ENCODE data around the gene YKT6. TPM values are rescaled to one million over a fixed set of nuclear protein-coding genes. Genes with fewer than 3 reads are reported as not detected.
A peak's percentile ranks its signal among the peaks of the same experiment; 100 is the strongest.

YKT6 gene
- total and polyA plus RNA-seq, 5 experiments from 2014 or later = 31.6 to 66.7 (median 37.0) TPM

GRCh38 chr7:44236333-44236728, 35.6 kb downstream of the YKT6 start:
- Mint-ChIP-seq H3K27me3 (no peaks in the 10 kb centered on the region), H3K4me3 (no peak overlapping the region), H3K27ac (no peak overlapping the region), H3K9me3 (no peaks in the 10 kb centered on the region), H3K4me1 (peaks cover 0 to 6% (median 0%) of the 10 kb centered on the region in 4 donors), H3K36me3 (no peaks in the 10 kb centered on the region)
- ATAC-seq (no peak), DNase-seq (no peak)
- POLR2A ChIA-PET = no interaction called here

- DNase-seq (no peak), ATAC-seq (no peak)
- no peaks in the 10 kb centered on the region for H3K36me3 Mint-ChIP-seq
- H3K27ac Mint-ChIP-seq = no peak overlapping the region
- POLR2A ChIA-PET = no interaction called here
- H3K4me3 Mint-ChIP-seq = no peak overlapping the region
- no peaks in the 10 kb centered on the region for H3K9me3 Mint-ChIP-seq
- no peaks in the 10 kb centered on the region for H3K27me3 Mint-ChIP-seq
- H3K4me1 Mint-ChIP-seq = peaks cover 0 to 6% (median 0%) of the 10 kb centered on the region in 4 donors
Measured at GRCh38 chr7:44237696-44238095, 36.9 kb downstream of the YKT6 start.

GRCh38 chr7:44238116-44238695, 37.4 kb downstream of the YKT6 start:
- no peak for ATAC-seq
- Mint-ChIP-seq H3K4me3 (no peak overlapping the region), H3K27me3 (no peaks in the 10 kb centered on the region), H3K36me3 (no peaks in the 10 kb centered on the region), H3K4me1 (peaks cover 0 to 6% (median 0%) of the 10 kb centered on the region in 4 donors), H3K9me3 (no peaks in the 10 kb centered on the region), H3K27ac (no peak overlapping the region)
- no peak for DNase-seq
- POLR2A ChIA-PET = no interaction called here

- Mint-ChIP-seq H3K27me3 (no peaks in the 10 kb centered on the region), H3K36me3 (no peaks in the 10 kb centered on the region), H3K9me3 (no peaks in the 10 kb centered on the region), H3K27ac (no peak overlapping the region), H3K4me1 (peaks cover 0 to 6% (median 0%) of the 10 kb centered on the region in 4 donors), H3K4me3 (no peak overlapping the region)
- POLR2A ChIA-PET = no interaction called here
- DNase-seq = no peak
- no peak for ATAC-seq
Measured at GRCh38 chr7:44239361-44239760, 38.6 kb downstream of the YKT6 start.

- ATAC-seq (no peak), DNase-seq (no peak)
- Mint-ChIP-seq H3K27me3 (peaks cover 0 to 1% (median 0%) of the 10 kb centered on the region in 5 donors), H3K36me3 (no peaks in the 10 kb centered on the region), H3K27ac (no peak overlapping the region), H3K9me3 (no peaks in the 10 kb centered on the region), H3K4me3 (no peak overlapping the region), H3K4me1 (peaks cover 0 to 7% (median 0%) of the 10 kb centered on the region in 4 donors)
- POLR2A ChIA-PET = interaction anchor here (1.1 kb wide), 1 partner anchor 325 kb away, joined by 3 read pairs; no protein-coding TSS in a partner anchor
Measured at GRCh38 chr7:44240376-44240775, 39.6 kb downstream of the YKT6 start.

- H3K27me3 Mint-ChIP-seq = peaks cover 0 to 1% (median 0%) of the 10 kb centered on the region in 5 donors
- H3K9me3 Mint-ChIP-seq = no peaks in the 10 kb centered on the region
- peak overlapping the region in 6 of 10 donors; percentile 8 to 69 (median 49) for H3K27ac Mint-ChIP-seq
- peak; percentile 26 to 80 (median 52) for DNase-seq
- no peaks in the 10 kb centered on the region for H3K36me3 Mint-ChIP-seq
- ATAC-seq = peak; percentile 86 to 96
- peak overlapping the region in 7 of 10 donors; percentile 19 to 69 (median 43) for H3K4me3 Mint-ChIP-seq
- H3K4me1 Mint-ChIP-seq = peaks cover 0 to 7% (median 0%) of the 10 kb centered on the region in 4 donors
- POLR2A ChIA-PET = interaction anchor here (0.7 to 1.1 kb wide), 2 partner anchors 249 to 325 kb away, joined by 3 read pairs; no protein-coding TSS in a partner anchor
Measured at GRCh38 chr7:44240983-44241510, 40.3 kb downstream of the YKT6 start.

- POLR2A ChIA-PET = interaction anchor here (0.7 kb wide), 1 partner anchor 248 kb away, joined by 3 read pairs; no protein-coding TSS in a partner anchor
- Mint-ChIP-seq H3K27ac (no peak overlapping the region), H3K36me3 (no peaks in the 10 kb centered on the region), H3K9me3 (no peaks in the 10 kb centered on the region), H3K4me1 (peaks cover 0 to 7% (median 0%) of the 10 kb centered on the region in 4 donors), H3K27me3 (peaks cover 0 to 1% (median 0%) of the 10 kb centered on the region in 5 donors), H3K4me3 (no peak overlapping the region)
- ATAC-seq (no peak), DNase-seq (no peak)
Measured at GRCh38 chr7:44242091-44242490, 41.3 kb downstream of the YKT6 start.

- Mint-ChIP-seq H3K36me3 (no peaks in the 10 kb centered on the region), H3K9me3 (no peaks in the 10 kb centered on the region), H3K27ac (peak overlapping the region in 2 of 10 donors; percentile 11 to 40), H3K4me1 (peaks cover 0 to 7% (median under 1%) of the 10 kb centered on the region in 4 donors), H3K27me3 (peaks cover 0 to 1% (median 0%) of the 10 kb centered on the region in 5 donors), H3K4me3 (no peak overlapping the region)
- POLR2A ChIA-PET = no interaction called here
- ATAC-seq (no peak), DNase-seq (peak in 5 of 10 donors; percentile 20 to 28 (median 23))
Measured at GRCh38 chr7:44244282-44244681, 43.5 kb downstream of the YKT6 start.

GRCh38 chr7:44246396-44247113, 45.8 kb downstream of the YKT6 start:
- peaks cover 0 to 2% (median under 1%) of the 10 kb centered on the region in 4 donors for H3K4me1 Mint-ChIP-seq
- DNase-seq (no peak), ATAC-seq (no peak)
- H3K27ac Mint-ChIP-seq = no peak overlapping the region
- H3K27me3 Mint-ChIP-seq = peaks cover 0 to 1% (median 0%) of the 10 kb centered on the region in 5 donors
- H3K4me3 Mint-ChIP-seq = no peak overlapping the region
- H3K9me3 Mint-ChIP-seq = no peaks in the 10 kb centered on the region
- POLR2A ChIA-PET = no interaction called here
- no peaks in the 10 kb centered on the region for H3K36me3 Mint-ChIP-seq

GRCh38 chr7:44247868-44248651, 47.3 kb downstream of the YKT6 start:
- H3K4me1 Mint-ChIP-seq = peaks cover 0 to 2% (median under 1%) of the 10 kb centered on the region in 4 donors
- no peaks in the 10 kb centered on the region for H3K9me3 Mint-ChIP-seq
- DNase-seq (no peak), ATAC-seq (no peak)
- H3K36me3 Mint-ChIP-seq = no peaks in the 10 kb centered on the region
- H3K4me3 Mint-ChIP-seq = no peak overlapping the region
- POLR2A ChIA-PET = no interaction called here
- H3K27me3 Mint-ChIP-seq = peaks cover 0 to 1% (median 0%) of the 10 kb centered on the region in 5 donors
- H3K27ac Mint-ChIP-seq = no peak overlapping the region

- Mint-ChIP-seq H3K27me3 (no peaks in the 10 kb centered on the region), H3K4me3 (no peak overlapping the region), H3K36me3 (no peaks in the 10 kb centered on the region), H3K27ac (peak overlapping the region in 1 of 10 donors; percentile 34), H3K4me1 (peaks cover 0 to 4% (median 2%) of the 10 kb centered on the region in 4 donors), H3K9me3 (peaks cover 0 to 3% (median 0%) of the 10 kb centered on the region in 9 donors)
- DNase-seq (no peak), ATAC-seq (no peak)
- POLR2A ChIA-PET = no interaction called here
Measured at GRCh38 chr7:44249639-44250234, 49.0 kb downstream of the YKT6 start.

GRCh38 chr7:44251269-44251668, 50.5 kb downstream of the YKT6 start:
- ATAC-seq (no peak), DNase-seq (no peak)
- H3K4me3 Mint-ChIP-seq = no peak overlapping the region
- H3K9me3 Mint-ChIP-seq = peaks cover 0 to 7% (median 0%) of the 10 kb centered on the region in 9 donors
- no peak overlapping the region for H3K27ac Mint-ChIP-seq
- POLR2A ChIA-PET = no interaction called here
- H3K27me3 Mint-ChIP-seq = no peaks in the 10 kb centered on the region
- peaks cover 0 to 8% (median 6%) of the 10 kb centered on the region in 4 donors for H3K4me1 Mint-ChIP-seq
- H3K36me3 Mint-ChIP-seq = no peaks in the 10 kb centered on the region
